Spleen (tissue), 11 donors: Measurements from ENCODE around the gene HEPHL1. TPM values are rescaled to one million over a fixed set of nuclear protein-coding genes. Genes with fewer than 3 reads are reported as not detected.

Source experiments
- DNase-seq: peaks from one replicate; pipeline ENCODE4 v3.0.0-alpha.2; 2020
- H3K27ac ChIP-seq, 8 donors: fragments of 200-600 bp; sonication (generic) in 7 of 8; 1 replicate in 4 of 8; 2 replicates in 4 of 8; pipeline versions ENCODE4 v1.5.0 to v1.8.0; 2016 to 2021; ENCODE audit warnings: inconsistent platforms in 4 of 8, mild to moderate bottlenecking in 4 of 8, moderate library complexity in 1 of 8
- H3K27me3 ChIP-seq, 7 donors: fragments of 200-600 bp; sonication (generic) in 6 of 7; replicated peaks in 1 of 7; 1 replicate in 4 of 7; 2 replicates in 3 of 7; pipeline versions ENCODE4 v1.5.0 to v1.8.0; 2016 to 2021; ENCODE audit warnings: inconsistent platforms in 3 of 7, mild to moderate bottlenecking in 1 of 7
- H3K36me3 ChIP-seq, 6 donors: fragments of 200-600 bp; sonication (generic) in 5 of 6; 1 replicate in 4 of 6; 2 replicates in 2 of 6; pipeline versions ENCODE4 v1.5.0 to v1.8.0; 2016 to 2021; ENCODE audit warnings: inconsistent platforms in 2 of 6
- H3K4me1 ChIP-seq, 6 donors: fragments of 200-600 bp; sonication (generic) in 5 of 6; 1 replicate in 3 of 6; 2 replicates in 3 of 6; pipeline versions ENCODE4 v1.5.0 to v1.8.0; 2016 to 2021; ENCODE audit warnings: inconsistent platforms in 3 of 6
- H3K4me3 ChIP-seq, 8 donors: fragments of 200-600 bp; sonication (generic) in 7 of 8; 1 replicate in 4 of 8; 2 replicates in 4 of 8; pipeline versions ENCODE4 v1.5.0 to v1.8.0; 2016 to 2021; ENCODE audit warnings: inconsistent platforms in 4 of 8, mild to moderate bottlenecking in 4 of 8, moderate library complexity in 2 of 8
- H3K9me3 ChIP-seq, 8 donors: fragments of 200-600 bp; sonication (generic) in 7 of 8; 1 replicate in 4 of 8; 2 replicates in 4 of 8; pipeline versions ENCODE4 v1.5.0 to v1.8.0; 2016 to 2021; ENCODE audit warnings: inconsistent platforms in 4 of 8
- POLR2A ChIP-seq, 3 donors: fragments of 450-650 bp; IDR thresholded peaks; one replicate each; pipeline ENCODE4 v1.5.1; 2017; ENCODE audit warnings: antibody characterized with exemption in 3 of 3, mild to moderate bottlenecking in 1 of 3
- POLR2AphosphoS5 ChIP-seq, 3 donors: sonication (generic); formaldehyde crosslinking; IDR thresholded peaks; one replicate each; pipeline ENCODE4 v1.5.1; 2017; ENCODE audit warnings: antibody characterized with exemption in 3 of 3
- WGBS, 5 donors: extraction: QIAGEN DNeasy Blood & Tissue Kit in 3 of 5; methylation state at CpG; one replicate each; pipeline versions ENCODE4 v1.1.5 to v1.1.7; 2013 to 2018; 5-methylcytosine and 5-hydroxymethylcytosine counted together
- intact Hi-C: fragments of 100-400 bp; cut with DNase I; formaldehyde crosslinking; loops from one replicate; pipeline ENCODE4 v1.15.0; 2023; ENCODE audit warnings: low total_unique reads
- polyA plus RNA-seq, 3 donors: library from polyadenylated mRNA; stranded (reverse); fragments of 200-250 nt; gene quantifications; one replicate each; pipeline ENCODE4 v1.2.1, GENCODE V29; 2013
- total RNA-seq, 7 donors: library from RNA; depleted of rRNA in 3 of 7; stranded (reverse); fragments of >200 nt in 3 of 7; fragmentation: NEBNext Ultra II Directional in 4 of 7; extraction: Animal tissue kit (Norgen Biotek cat#: 25700) in 4 of 7; gene quantifications; one replicate each; pipeline versions ENCODE4 v1.1.0 to v1.2.1, GENCODE V29; 2016 to 2021
- TF ChIP-seq, protein P1 (sequence below), 11 experiments: fragments of 200-600 bp in 7 of 11; fragments of 450-650 bp in 4 of 11; sonication (generic) in 4 of 11; IDR thresholded peaks in 8 of 11; conservative IDR thresholded peaks in 3 of 11; 1 replicate in 7 of 11; 2 replicates in 4 of 11; pipeline versions ENCODE4 v1.4.0 to v1.8.0; 2016 to 2021; ENCODE audit warnings: antibody characterized with exemption in 11 of 11, inconsistent platforms in 4 of 11, mild to moderate bottlenecking in 1 of 11
- donor health status: healthy with polysubstance abuse.
- donor health status: DM: no; HTN: no; CAD: no; lungs with moderate emphysema.
- donor health status: DM: no; HTN: no; CAD: no.
- donor health status: Bipolar disorder and iron deficiency.
- donor health status: healthy.
- donor health status: DM: no; HTN: no; CAD: no.
- donor health status: DM: yes; HTN: yes; CAD: no.

HEPHL1 gene
- total and polyA plus RNA-seq, 10 donors, result not detected

DNA sequence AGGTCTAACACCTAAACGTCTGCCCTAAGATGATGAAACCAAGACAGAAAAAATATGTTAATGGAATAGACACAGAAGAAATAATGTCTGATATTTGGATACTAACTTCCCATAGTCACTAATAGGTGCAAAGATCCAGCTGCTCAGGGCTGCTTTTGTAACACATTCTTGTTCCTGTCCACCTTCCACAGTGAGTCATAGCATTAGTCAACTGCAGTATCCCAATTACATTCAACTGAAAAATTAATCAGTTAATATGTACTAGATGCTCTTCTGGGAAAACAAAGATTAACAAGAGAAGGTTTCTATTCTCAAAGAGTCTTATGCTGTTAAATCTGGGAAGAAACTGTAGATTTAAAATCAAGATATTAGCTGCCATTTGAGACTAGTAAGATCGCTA lies 47.6 kb downstream of the HEPHL1 start:
- 67 to 91% (median 75%) methylated on average over 2 of the region's 2 CpGs for WGBS, 5 donors
- intact Hi-C loops, result no loop called here

DNA sequence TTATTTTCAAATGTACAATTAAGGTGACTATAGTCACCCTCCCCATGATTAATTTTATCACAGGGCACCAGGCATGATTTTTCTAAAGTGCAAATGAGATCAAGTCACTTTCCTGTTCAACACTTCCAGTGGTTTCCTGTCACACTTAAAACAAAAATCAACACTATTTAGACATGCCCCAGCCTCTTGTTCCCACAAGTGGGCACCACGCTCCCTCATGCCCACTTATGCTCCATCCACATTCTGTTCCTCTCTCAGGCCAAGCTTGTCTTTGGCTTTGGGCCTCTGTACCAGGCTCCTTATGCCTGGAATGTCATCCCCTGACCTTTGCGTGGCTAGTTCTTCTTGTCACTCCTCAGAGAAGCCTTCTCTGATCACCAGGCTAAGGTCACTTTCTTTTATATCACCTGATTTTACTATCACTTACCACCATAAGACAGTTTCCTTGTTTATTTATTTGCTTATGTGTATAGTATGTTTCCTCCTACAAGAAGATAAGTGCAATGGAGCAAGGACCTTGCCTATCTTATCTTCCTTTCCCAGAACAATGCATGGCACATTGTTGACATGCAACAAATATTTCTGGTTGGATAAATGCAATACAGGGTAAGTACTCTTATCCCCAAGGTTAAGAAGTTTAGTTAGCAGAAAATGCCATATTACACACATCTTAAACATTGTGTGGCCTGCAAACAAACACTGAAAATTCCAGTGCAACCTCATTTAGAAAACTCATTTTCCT lies 56.6 kb downstream of the HEPHL1 start:
- no peak for DNase-seq
- no peaks in the 10 kb centered on the region for H3K36me3 ChIP-seq
- H3K9me3 ChIP-seq, result no peaks in the 10 kb centered on the region
- intact Hi-C loops, result no loop called here
- H3K4me3 ChIP-seq, result no peak overlapping the region
- 29 to 42% (median 38%) methylated on average over 2 of the region's 2 CpGs for WGBS, 5 donors
- H3K27me3 ChIP-seq, result peaks cover 0 to 4% (median 0%) of the 10 kb centered on the region in 7 donors
- H3K27ac ChIP-seq, result peak overlapping the region in 3 of 8 donors; percentile 1 to 65 (median 53)
- TF ChIP-seq POLR2A (IDR thresholded peaks at IDR 0.05) (no peak), POLR2AphosphoS5 (IDR thresholded peaks at IDR 0.05) (peak in 1 of 3 donors; percentile 10)
- TF ChIP-seq, protein P1, sequence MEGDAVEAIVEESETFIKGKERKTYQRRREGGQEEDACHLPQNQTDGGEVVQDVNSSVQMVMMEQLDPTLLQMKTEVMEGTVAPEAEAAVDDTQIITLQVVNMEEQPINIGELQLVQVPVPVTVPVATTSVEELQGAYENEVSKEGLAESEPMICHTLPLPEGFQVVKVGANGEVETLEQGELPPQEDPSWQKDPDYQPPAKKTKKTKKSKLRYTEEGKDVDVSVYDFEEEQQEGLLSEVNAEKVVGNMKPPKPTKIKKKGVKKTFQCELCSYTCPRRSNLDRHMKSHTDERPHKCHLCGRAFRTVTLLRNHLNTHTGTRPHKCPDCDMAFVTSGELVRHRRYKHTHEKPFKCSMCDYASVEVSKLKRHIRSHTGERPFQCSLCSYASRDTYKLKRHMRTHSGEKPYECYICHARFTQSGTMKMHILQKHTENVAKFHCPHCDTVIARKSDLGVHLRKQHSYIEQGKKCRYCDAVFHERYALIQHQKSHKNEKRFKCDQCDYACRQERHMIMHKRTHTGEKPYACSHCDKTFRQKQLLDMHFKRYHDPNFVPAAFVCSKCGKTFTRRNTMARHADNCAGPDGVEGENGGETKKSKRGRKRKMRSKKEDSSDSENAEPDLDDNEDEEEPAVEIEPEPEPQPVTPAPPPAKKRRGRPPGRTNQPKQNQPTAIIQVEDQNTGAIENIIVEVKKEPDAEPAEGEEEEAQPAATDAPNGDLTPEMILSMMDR (IDR thresholded peaks at IDR 0.05 in 8 of 11, conservative IDR thresholded peaks at IDR 0.05 in 3 of 11), result no peak
- H3K4me1 ChIP-seq, result no peaks in the 10 kb centered on the region

More for the DNA sequence above, 47.6 kb downstream of the HEPHL1 start:
- Histone ChIP-seq H3K9me3 (no peaks in the 10 kb centered on the region), H3K27me3 (peaks cover 0 to 5% (median 0%) of the 10 kb centered on the region in 7 donors), H3K4me3 (no peak overlapping the region), H3K4me1 (no peaks in the 10 kb centered on the region), H3K36me3 (no peaks in the 10 kb centered on the region), H3K27ac (no peak overlapping the region)
- TF ChIP-seq POLR2A (IDR thresholded peaks at IDR 0.05), result no peak
- TF ChIP-seq, protein P1 (IDR thresholded peaks at IDR 0.05 in 8 of 11, conservative IDR thresholded peaks at IDR 0.05 in 3 of 11), result no peak
- TF ChIP-seq POLR2AphosphoS5 (IDR thresholded peaks at IDR 0.05), result no peak
- DNase-seq, result no peak

DNA sequence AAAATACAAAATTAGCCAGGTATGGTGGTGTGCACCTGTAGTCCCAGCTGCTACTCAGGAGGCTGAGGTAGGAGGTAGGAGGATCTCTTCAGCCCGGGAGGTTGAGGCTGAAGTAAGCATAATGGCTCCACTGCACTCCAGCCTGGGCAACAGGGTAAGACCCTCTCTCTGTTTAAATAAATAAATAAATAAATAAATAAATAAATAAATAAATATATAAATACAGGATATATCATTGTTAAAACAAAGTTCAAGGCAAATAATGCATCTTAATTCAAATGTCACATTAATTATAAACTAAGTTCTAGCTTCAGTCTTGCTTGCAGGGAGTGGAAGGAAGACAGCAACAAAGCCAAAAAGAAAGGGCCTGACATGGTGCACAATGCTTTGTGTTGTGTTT lies 63.0 kb downstream of the HEPHL1 start:
- TF ChIP-seq POLR2AphosphoS5 (IDR thresholded peaks at IDR 0.05) (no peak), POLR2A (IDR thresholded peaks at IDR 0.05) (no peak)
- TF ChIP-seq, protein P1 (IDR thresholded peaks at IDR 0.05 in 8 of 11, conservative IDR thresholded peaks at IDR 0.05 in 3 of 11), result no peak
- intact Hi-C loops, result no loop called here

GRCh38 chr11:94088906-94089305 lies 67.8 kb downstream of the HEPHL1 start:
- no peaks in the 10 kb centered on the region for H3K36me3 ChIP-seq
- peaks cover 0 to 8% (median 0%) of the 10 kb centered on the region in 6 donors for H3K4me1 ChIP-seq
- H3K27ac ChIP-seq, result no peak overlapping the region
- no peak for TF ChIP-seq POLR2A (IDR thresholded peaks at IDR 0.05)
- no peak for TF ChIP-seq POLR2AphosphoS5 (IDR thresholded peaks at IDR 0.05)
- TF ChIP-seq, protein P1 (IDR thresholded peaks at IDR 0.05 in 8 of 11, conservative IDR thresholded peaks at IDR 0.05 in 3 of 11), result no peak
- 85 to 96% (median 92%) methylated on average over 21 of the region's 21 CpGs for WGBS, 5 donors
- intact Hi-C loops, result no loop called here
- H3K9me3 ChIP-seq, result peaks cover 0 to 11% (median 0%) of the 10 kb centered on the region in 8 donors
- no peaks in the 10 kb centered on the region for H3K27me3 ChIP-seq
- DNase-seq, result no peak
- no peak overlapping the region for H3K4me3 ChIP-seq

More for the DNA sequence above, 63.0 kb downstream of the HEPHL1 start:
- WGBS, 5 donors, result 74 to 96% (median 93%) methylated on average over 1 of the region's 1 CpG
- Histone ChIP-seq H3K27ac (no peak overlapping the region), H3K4me1 (peaks cover 0 to 8% (median 0%) of the 10 kb centered on the region in 6 donors), H3K4me3 (no peak overlapping the region), H3K27me3 (peaks cover 0 to 4% (median 0%) of the 10 kb centered on the region in 7 donors), H3K9me3 (no peaks in the 10 kb centered on the region), H3K36me3 (no peaks in the 10 kb centered on the region)
- no peak for DNase-seq
